Measurements from ENCODE around the gene BOD1. TPM values are rescaled to one million over a fixed set of nuclear protein-coding genes. Genes with fewer than 3 reads are reported as not detected.

Gene BOD1
- total and polyA plus RNA-seq, 4 donors, result 15.1 to 16.0 (median 15.6) TPM

- H3K36me3 ChIP-seq (ENCODE audit: control insufficient read depth in 4 of 4, insufficient read depth in 3 of 4, low read depth in 1 of 4, low read length in 3 of 4), result peaks cover 0 to 2% (median 0%) of the 10 kb centered on the region in 4 donors
- H3K9me3 ChIP-seq (ENCODE audit: control insufficient read depth in 4 of 4, low read length in 3 of 4), result peaks cover 0 to 28% (median 13%) of the 10 kb centered on the region in 4 donors
- no peaks in the 10 kb centered on the region for H3K27me3 ChIP-seq (ENCODE audit: control insufficient read depth in 4 of 4, insufficient read depth in 4 of 4, low read length in 3 of 4)
- no peak overlapping the region for H3K27ac ChIP-seq (ENCODE audit: low read depth in 1 of 2, low read length in 2 of 2)
- H3K4me1 ChIP-seq (ENCODE audit: control insufficient read depth in 4 of 4, insufficient read depth in 4 of 4, low read length in 3 of 4), result no peaks in the 10 kb centered on the region
- no peak overlapping the region for H3K4me3 ChIP-seq (ENCODE audit: low read depth in 1 of 3, low read length in 3 of 3)
- H3K9ac ChIP-seq (ENCODE audit: low read depth in 1 of 2, low read length in 2 of 2), result no peak overlapping the region
- no peak for DNase-seq (ENCODE audit: low spot score)
- 80% methylated on average over 11 of the region's 11 CpGs for WGBS
- no peak for TF ChIP-seq HNF4G (IDR thresholded peaks at IDR 0.05)
- TF ChIP-seq, protein P1, sequence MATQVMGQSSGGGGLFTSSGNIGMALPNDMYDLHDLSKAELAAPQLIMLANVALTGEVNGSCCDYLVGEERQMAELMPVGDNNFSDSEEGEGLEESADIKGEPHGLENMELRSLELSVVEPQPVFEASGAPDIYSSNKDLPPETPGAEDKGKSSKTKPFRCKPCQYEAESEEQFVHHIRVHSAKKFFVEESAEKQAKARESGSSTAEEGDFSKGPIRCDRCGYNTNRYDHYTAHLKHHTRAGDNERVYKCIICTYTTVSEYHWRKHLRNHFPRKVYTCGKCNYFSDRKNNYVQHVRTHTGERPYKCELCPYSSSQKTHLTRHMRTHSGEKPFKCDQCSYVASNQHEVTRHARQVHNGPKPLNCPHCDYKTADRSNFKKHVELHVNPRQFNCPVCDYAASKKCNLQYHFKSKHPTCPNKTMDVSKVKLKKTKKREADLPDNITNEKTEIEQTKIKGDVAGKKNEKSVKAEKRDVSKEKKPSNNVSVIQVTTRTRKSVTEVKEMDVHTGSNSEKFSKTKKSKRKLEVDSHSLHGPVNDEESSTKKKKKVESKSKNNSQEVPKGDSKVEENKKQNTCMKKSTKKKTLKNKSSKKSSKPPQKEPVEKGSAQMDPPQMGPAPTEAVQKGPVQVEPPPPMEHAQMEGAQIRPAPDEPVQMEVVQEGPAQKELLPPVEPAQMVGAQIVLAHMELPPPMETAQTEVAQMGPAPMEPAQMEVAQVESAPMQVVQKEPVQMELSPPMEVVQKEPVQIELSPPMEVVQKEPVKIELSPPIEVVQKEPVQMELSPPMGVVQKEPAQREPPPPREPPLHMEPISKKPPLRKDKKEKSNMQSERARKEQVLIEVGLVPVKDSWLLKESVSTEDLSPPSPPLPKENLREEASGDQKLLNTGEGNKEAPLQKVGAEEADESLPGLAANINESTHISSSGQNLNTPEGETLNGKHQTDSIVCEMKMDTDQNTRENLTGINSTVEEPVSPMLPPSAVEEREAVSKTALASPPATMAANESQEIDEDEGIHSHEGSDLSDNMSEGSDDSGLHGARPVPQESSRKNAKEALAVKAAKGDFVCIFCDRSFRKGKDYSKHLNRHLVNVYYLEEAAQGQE (IDR thresholded peaks at IDR 0.05), result no peak
- TF ChIP-seq EGR1 (IDR thresholded peaks at IDR 0.05; ENCODE audit: low read depth in 2 of 2), result no peak
- no peak for TF ChIP-seq GABPA (IDR thresholded peaks at IDR 0.05 in 1 of 2, conservative IDR thresholded peaks at IDR 0.05 in 1 of 2)
- no peak for TF ChIP-seq MAX (IDR thresholded peaks at IDR 0.05)
- TF ChIP-seq FOXA2 (IDR thresholded peaks at IDR 0.05), result no peak
- no peak for TF ChIP-seq SP1 (IDR thresholded peaks at IDR 0.05)
Measured at GRCh38 chr5:173591056-173591514, 25.4 kb downstream of the BOD1 start.

DNA sequence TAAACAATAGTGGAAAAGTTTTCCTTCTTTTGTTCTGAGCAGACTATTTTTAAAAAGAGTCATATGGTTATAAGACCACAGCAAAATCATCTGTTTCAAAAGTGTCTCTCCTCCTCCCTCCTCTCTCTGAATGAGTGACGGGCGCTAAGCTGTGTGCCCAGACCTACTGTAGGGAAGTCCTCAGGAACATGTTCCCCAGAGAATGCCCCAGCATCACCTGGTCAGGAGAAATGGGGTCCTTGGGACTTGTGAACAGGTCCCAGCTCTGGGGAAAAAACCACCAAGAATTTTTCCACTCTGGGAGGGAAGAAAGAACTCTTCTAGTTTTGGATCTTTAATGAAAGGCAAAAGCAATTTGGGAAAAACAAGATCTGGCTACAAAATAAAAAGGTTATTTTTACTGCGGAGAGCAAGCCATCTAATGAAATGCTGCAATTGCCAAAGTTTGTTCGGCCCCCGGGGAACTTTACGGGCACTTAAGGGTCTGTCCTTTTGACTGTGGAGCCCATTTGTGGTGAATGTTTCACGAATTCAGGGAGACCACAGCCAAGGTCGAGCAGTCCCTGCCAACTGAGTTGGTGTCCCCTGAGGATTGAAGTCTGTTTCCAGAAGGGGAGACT, 25.9 kb downstream of the BOD1 start:
- H3K27ac ChIP-seq (ENCODE audit: low read depth in 1 of 2, low read length in 2 of 2), result no peak overlapping the region
- WGBS, result 87% methylated on average over 8 of the region's 8 CpGs

More for the DNA sequence above, 25.9 kb downstream of the BOD1 start:
- Histone ChIP-seq H3K9ac (ENCODE audit: low read depth in 1 of 2, low read length in 2 of 2) (no peak overlapping the region), H3K4me3 (ENCODE audit: low read depth in 1 of 3, low read length in 3 of 3) (no peak overlapping the region), H3K9me3 (ENCODE audit: control insufficient read depth in 4 of 4, low read length in 3 of 4) (peaks cover 0 to 28% (median 14%) of the 10 kb centered on the region in 4 donors), H3K4me1 (ENCODE audit: control insufficient read depth in 4 of 4, insufficient read depth in 4 of 4, low read length in 3 of 4) (no peaks in the 10 kb centered on the region), H3K27me3 (ENCODE audit: control insufficient read depth in 4 of 4, insufficient read depth in 4 of 4, low read length in 3 of 4) (no peaks in the 10 kb centered on the region), H3K36me3 (ENCODE audit: control insufficient read depth in 4 of 4, insufficient read depth in 3 of 4, low read depth in 1 of 4, low read length in 3 of 4) (peaks cover 0 to 2% (median 0%) of the 10 kb centered on the region in 4 donors)
- no peak for DNase-seq (ENCODE audit: low spot score)
- TF ChIP-seq FOXA1 (IDR thresholded peaks at IDR 0.05) (no peak), HNF4A (conservative IDR thresholded peaks at IDR 0.05) (no peak), EGR1 (IDR thresholded peaks at IDR 0.05; ENCODE audit: low read depth in 2 of 2) (no peak), TAF1 (conservative IDR thresholded peaks at IDR 0.05) (no peak), ZBTB33 (IDR thresholded peaks at IDR 0.05) (no peak)
- TF ChIP-seq, protein P1 (IDR thresholded peaks at IDR 0.05), result no peak
- TF ChIP-seq, protein P2, sequence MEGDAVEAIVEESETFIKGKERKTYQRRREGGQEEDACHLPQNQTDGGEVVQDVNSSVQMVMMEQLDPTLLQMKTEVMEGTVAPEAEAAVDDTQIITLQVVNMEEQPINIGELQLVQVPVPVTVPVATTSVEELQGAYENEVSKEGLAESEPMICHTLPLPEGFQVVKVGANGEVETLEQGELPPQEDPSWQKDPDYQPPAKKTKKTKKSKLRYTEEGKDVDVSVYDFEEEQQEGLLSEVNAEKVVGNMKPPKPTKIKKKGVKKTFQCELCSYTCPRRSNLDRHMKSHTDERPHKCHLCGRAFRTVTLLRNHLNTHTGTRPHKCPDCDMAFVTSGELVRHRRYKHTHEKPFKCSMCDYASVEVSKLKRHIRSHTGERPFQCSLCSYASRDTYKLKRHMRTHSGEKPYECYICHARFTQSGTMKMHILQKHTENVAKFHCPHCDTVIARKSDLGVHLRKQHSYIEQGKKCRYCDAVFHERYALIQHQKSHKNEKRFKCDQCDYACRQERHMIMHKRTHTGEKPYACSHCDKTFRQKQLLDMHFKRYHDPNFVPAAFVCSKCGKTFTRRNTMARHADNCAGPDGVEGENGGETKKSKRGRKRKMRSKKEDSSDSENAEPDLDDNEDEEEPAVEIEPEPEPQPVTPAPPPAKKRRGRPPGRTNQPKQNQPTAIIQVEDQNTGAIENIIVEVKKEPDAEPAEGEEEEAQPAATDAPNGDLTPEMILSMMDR (IDR thresholded peaks at IDR 0.05; ENCODE audit: low read depth, low read length, missing input control), result no peak

All from liver (tissue), 9 donors.